ENCODE measurements around the gene TIMM50.

GRCh38 chr19:39481229-39481545, 549 bp downstream of the TIMM50 start:
- TF ChIP-seq CTCF (IDR thresholded peaks at IDR 0.05; ENCODE audit: low read depth, low read length) (no peak), POLR2A (IDR thresholded peaks at IDR 0.05; ENCODE audit: extremely low read depth, insufficient read length) (no peak)
